Sigmoid colon (tissue), 7 donors: ENCODE results near the gene DDX20. TPM values are rescaled to one million over a fixed set of nuclear protein-coding genes. Genes with fewer than 3 reads are reported as not detected.
A peak's percentile ranks its signal among the peaks of the same experiment; 100 is the strongest.

Source experiments
- DNase-seq: peaks from one replicate; pipeline ENCODE4 v3.0.0-alpha.2; 2019
- H3K27ac ChIP-seq, 4 donors: fragments of 200-600 bp; sonication (generic); one replicate each; pipeline ENCODE4 v1.5.1; 2016 to 2019; ENCODE audit warnings: mild to moderate bottlenecking in 1 of 4
- H3K27me3 ChIP-seq, 3 donors: fragments of 200-600 bp; sonication (generic); one replicate each; pipeline ENCODE4 v1.5.1; 2019; ENCODE audit warnings: mild to moderate bottlenecking in 1 of 3
- H3K36me3 ChIP-seq, 4 donors: fragments of 200-600 bp; sonication (generic); one replicate each; pipeline ENCODE4 v1.5.1; 2016 to 2019
- H3K4me1 ChIP-seq, 4 donors: fragments of 200-600 bp; sonication (generic); one replicate each; pipeline ENCODE4 v1.5.1; 2017 to 2019
- H3K4me3 ChIP-seq, 4 donors: fragments of 200-600 bp; sonication (generic); one replicate each; pipeline ENCODE4 v1.5.1; 2017 to 2019; ENCODE audit warnings: mild to moderate bottlenecking in 2 of 4, moderate library complexity in 1 of 4
- H3K9me3 ChIP-seq, 4 donors: fragments of 200-600 bp in 3 of 4; sonication (generic) in 3 of 4; one replicate each; pipeline versions ENCODE4 v1.5.1 to v1.6.1; 2013 to 2019
- EP300 ChIP-seq, 4 donors: sonication (generic); formaldehyde crosslinking; IDR thresholded peaks; one replicate each; pipeline ENCODE4 v1.6.1; 2017; ENCODE audit warnings: antibody characterized with exemption in 4 of 4
- POLR2A ChIP-seq, 2 donors: fragments of 450-650 bp; IDR thresholded peaks; one replicate each; pipeline ENCODE4 v1.6.1; 2016; ENCODE audit warnings: antibody characterized with exemption in 2 of 2, mild to moderate bottlenecking in 2 of 2, moderate library complexity in 2 of 2
- POLR2AphosphoS5 ChIP-seq, 4 donors: sonication (generic); formaldehyde crosslinking; IDR thresholded peaks; one replicate each; pipeline ENCODE4 v1.6.1; 2017; ENCODE audit warnings: antibody characterized with exemption in 4 of 4
- WGBS, 2 donors: extraction: QIAGEN DNeasy Blood & Tissue Kit; methylation state at CpG; one replicate each; pipeline ENCODE4 v1.1.7; 2013; 5-methylcytosine and 5-hydroxymethylcytosine counted together
- intact Hi-C: fragments of 100-400 bp; cut with DNase I; formaldehyde crosslinking; loops from one replicate; pipeline ENCODE4 v1.15.1; 2023
- polyA plus RNA-seq, 3 donors: library from polyadenylated mRNA; stranded (reverse); fragments of 200-250 nt; gene quantifications; one replicate each; pipeline ENCODE4 v1.2.3, GENCODE V29; 2013
- total RNA-seq, 4 donors: library from RNA; depleted of rRNA; stranded (reverse); fragments of >200 nt; gene quantifications; one replicate each; pipeline ENCODE4 v1.1.0, GENCODE V29; 2016
- TF ChIP-seq, protein P1 (sequence below), 4 experiments: fragments of 450-650 bp in 3 of 4; fragments of 200-600 bp in 1 of 4; IDR thresholded peaks; one replicate each; pipeline ENCODE4 v1.5.1; 2016 to 2019; ENCODE audit warnings: antibody characterized with exemption in 4 of 4, mild to moderate bottlenecking in 3 of 4, moderate library complexity in 2 of 4
- donor health status: healthy with polysubstance abuse.
- donor health status: Bipolar disorder and iron deficiency.
- donor health status: healthy.

DDX20 gene
- total and polyA plus RNA-seq, 7 donors = 2.3 to 30.9 (median 18.7) TPM

DNA sequence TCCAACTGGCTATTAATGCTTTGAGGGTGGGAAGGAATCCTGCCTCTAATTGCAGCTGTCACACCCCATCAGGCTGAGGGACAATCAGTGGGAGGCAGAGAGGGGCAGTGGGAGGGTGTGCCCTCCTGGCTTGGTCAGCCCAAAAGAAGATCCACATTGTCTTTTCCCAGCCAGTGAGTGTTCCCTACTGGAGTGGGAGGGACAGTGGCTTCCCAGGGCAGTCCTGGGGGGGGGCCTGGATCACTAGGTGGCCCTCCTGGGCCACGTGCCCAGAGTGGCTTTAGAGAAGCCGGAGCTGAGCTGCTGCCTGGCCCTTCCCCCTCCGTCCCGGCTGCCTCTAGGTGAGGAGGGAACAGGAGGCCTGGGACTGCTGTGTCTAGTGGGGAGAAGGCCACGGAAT, 30.5 kb upstream of the DDX20 start:
- WGBS, 2 donors = 52 to 71% methylated on average over 5 of the region's 5 CpGs
- peak; percentile 79 for DNase-seq
- Histone ChIP-seq H3K27me3 (no peaks in the 10 kb centered on the region), H3K36me3 (peaks cover 0 to 12% (median 0%) of the 10 kb centered on the region in 4 donors), H3K27ac (peak overlapping the region in 2 of 4 donors; percentile 20 to 32), H3K9me3 (no peaks in the 10 kb centered on the region), H3K4me3 (no peak overlapping the region), H3K4me1 (peaks cover 0 to 40% (median 28%) of the 10 kb centered on the region in 4 donors)
- intact Hi-C loops = no loop called here
- TF ChIP-seq POLR2AphosphoS5 (IDR thresholded peaks at IDR 0.05) = peak in 1 of 4 donors; percentile 14
- no peak for TF ChIP-seq POLR2A (IDR thresholded peaks at IDR 0.05)

GRCh38 chr1:111727056-111727455, 28.6 kb upstream of the DDX20 start:
- H3K27ac ChIP-seq = no peak overlapping the region
- DNase-seq = no peak
- peaks cover 0 to 12% (median 0%) of the 10 kb centered on the region in 4 donors for H3K36me3 ChIP-seq
- intact Hi-C loops = no loop called here
- WGBS, 2 donors = 90 to 92% methylated on average over 18 of the region's 18 CpGs
- H3K27me3 ChIP-seq = no peaks in the 10 kb centered on the region
- no peaks in the 10 kb centered on the region for H3K9me3 ChIP-seq
- TF ChIP-seq, protein P1, sequence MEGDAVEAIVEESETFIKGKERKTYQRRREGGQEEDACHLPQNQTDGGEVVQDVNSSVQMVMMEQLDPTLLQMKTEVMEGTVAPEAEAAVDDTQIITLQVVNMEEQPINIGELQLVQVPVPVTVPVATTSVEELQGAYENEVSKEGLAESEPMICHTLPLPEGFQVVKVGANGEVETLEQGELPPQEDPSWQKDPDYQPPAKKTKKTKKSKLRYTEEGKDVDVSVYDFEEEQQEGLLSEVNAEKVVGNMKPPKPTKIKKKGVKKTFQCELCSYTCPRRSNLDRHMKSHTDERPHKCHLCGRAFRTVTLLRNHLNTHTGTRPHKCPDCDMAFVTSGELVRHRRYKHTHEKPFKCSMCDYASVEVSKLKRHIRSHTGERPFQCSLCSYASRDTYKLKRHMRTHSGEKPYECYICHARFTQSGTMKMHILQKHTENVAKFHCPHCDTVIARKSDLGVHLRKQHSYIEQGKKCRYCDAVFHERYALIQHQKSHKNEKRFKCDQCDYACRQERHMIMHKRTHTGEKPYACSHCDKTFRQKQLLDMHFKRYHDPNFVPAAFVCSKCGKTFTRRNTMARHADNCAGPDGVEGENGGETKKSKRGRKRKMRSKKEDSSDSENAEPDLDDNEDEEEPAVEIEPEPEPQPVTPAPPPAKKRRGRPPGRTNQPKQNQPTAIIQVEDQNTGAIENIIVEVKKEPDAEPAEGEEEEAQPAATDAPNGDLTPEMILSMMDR (IDR thresholded peaks at IDR 0.05) = no peak
- TF ChIP-seq EP300 (IDR thresholded peaks at IDR 0.05) (no peak), POLR2AphosphoS5 (IDR thresholded peaks at IDR 0.05) (no peak), POLR2A (IDR thresholded peaks at IDR 0.05) (no peak)
- no peak overlapping the region for H3K4me3 ChIP-seq
- H3K4me1 ChIP-seq = peaks cover 0 to 23% (median 14%) of the 10 kb centered on the region in 4 donors

- Histone ChIP-seq H3K4me1 (peaks cover 0 to 32% (median 22%) of the 10 kb centered on the region in 4 donors), H3K36me3 (peaks cover 0 to 12% (median 0%) of the 10 kb centered on the region in 4 donors), H3K9me3 (no peaks in the 10 kb centered on the region), H3K27ac (no peak overlapping the region), H3K27me3 (no peaks in the 10 kb centered on the region), H3K4me3 (no peak overlapping the region)
- DNase-seq = no peak
- WGBS, 2 donors = 66 to 77% methylated on average over 8 of the region's 8 CpGs
- no peak for TF ChIP-seq POLR2AphosphoS5 (IDR thresholded peaks at IDR 0.05)
- no peak for TF ChIP-seq EP300 (IDR thresholded peaks at IDR 0.05)
- no peak for TF ChIP-seq POLR2A (IDR thresholded peaks at IDR 0.05)
- intact Hi-C loops = no loop called here
Measured at GRCh38 chr1:111729271-111729921, 26.3 kb upstream of the DDX20 start.

GRCh38 chr1:111729946-111730681, 25.6 kb upstream of the DDX20 start:
- no peak for DNase-seq
- no peak for TF ChIP-seq EP300 (IDR thresholded peaks at IDR 0.05)
- TF ChIP-seq, protein P1 (IDR thresholded peaks at IDR 0.05) = no peak
- TF ChIP-seq POLR2AphosphoS5 (IDR thresholded peaks at IDR 0.05) = no peak
- no peak for TF ChIP-seq POLR2A (IDR thresholded peaks at IDR 0.05)
- peaks cover 0 to 34% (median 22%) of the 10 kb centered on the region in 4 donors for H3K4me1 ChIP-seq
- peaks cover 0 to 12% (median 0%) of the 10 kb centered on the region in 4 donors for H3K36me3 ChIP-seq
- no peak overlapping the region for H3K27ac ChIP-seq
- H3K9me3 ChIP-seq = no peaks in the 10 kb centered on the region
- H3K4me3 ChIP-seq = no peak overlapping the region
- no peaks in the 10 kb centered on the region for H3K27me3 ChIP-seq
- WGBS, 2 donors = 85 to 90% methylated on average over 7 of the region's 7 CpGs
- intact Hi-C loops = no loop called here

DNA sequence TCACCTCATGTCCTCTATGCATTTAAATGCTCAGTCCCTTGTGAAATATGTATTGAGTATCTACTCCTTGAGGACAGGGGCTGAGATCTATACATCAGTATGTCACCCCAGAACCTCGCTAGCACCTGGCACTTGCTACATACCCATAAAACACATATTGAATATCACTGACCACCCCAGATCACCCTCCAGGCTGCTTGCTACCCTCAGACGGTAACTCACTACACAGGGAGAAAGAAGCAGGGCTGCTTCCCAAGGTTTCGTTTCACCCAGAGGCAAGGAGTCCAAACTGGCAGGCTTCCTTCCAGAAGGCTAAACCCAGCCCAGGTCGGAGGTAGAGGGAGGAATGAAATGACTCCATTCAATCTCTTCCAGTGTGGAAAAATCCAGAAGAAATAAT, 25.0 kb upstream of the DDX20 start:
- intact Hi-C loops = no loop called here
- TF ChIP-seq POLR2AphosphoS5 (IDR thresholded peaks at IDR 0.05) (no peak), POLR2A (IDR thresholded peaks at IDR 0.05) (no peak), EP300 (IDR thresholded peaks at IDR 0.05) (no peak)
- TF ChIP-seq, protein P1 (IDR thresholded peaks at IDR 0.05) = no peak
- Histone ChIP-seq H3K4me1 (peaks cover 0 to 29% (median 20%) of the 10 kb centered on the region in 4 donors), H3K27me3 (no peaks in the 10 kb centered on the region), H3K36me3 (peaks cover 0 to 13% (median 0%) of the 10 kb centered on the region in 4 donors), H3K27ac (no peak overlapping the region), H3K4me3 (no peak overlapping the region), H3K9me3 (no peaks in the 10 kb centered on the region)
- WGBS, 2 donors = 85 to 90% methylated on average over 4 of the region's 4 CpGs
- no peak for DNase-seq
